Neural cell (in vitro differentiated cells): ENCODE measurements around the gene SHANK1.

Source experiments
- CTCF ChIP-seq: fragments of 450-650 bp; IDR thresholded peaks from 2 replicates; pipeline ENCODE4 v1.5.1; 2014; ENCODE audit warnings: antibody characterized with exemption, mild to moderate bottlenecking, moderate library complexity; ENCODE audit not compliant: poor library complexity, severe bottlenecking
- EP300 ChIP-seq: fragments of 450-650 bp; conservative IDR thresholded peaks from 2 replicates; pipeline ENCODE4 v1.6.1; 2014; ENCODE audit warnings: antibody characterized with exemption, mild to moderate bottlenecking, moderate library complexity; ENCODE audit not compliant: poor library complexity, severe bottlenecking
- EZH2 ChIP-seq: fragments of 200-600, 300-800 bp; shearing (Covaris generic), sonication (generic); IDR thresholded peaks from 2 replicates; pipeline ENCODE4 v1.6.1; 2014; ENCODE audit warnings: antibody characterized with exemption, low read length, borderline replicate concordance, mild to moderate bottlenecking; ENCODE audit not compliant: insufficient read depth, poor library complexity, severe bottlenecking
- POLR2AphosphoS5 ChIP-seq: IDR thresholded peaks from 2 replicates; pipeline ENCODE4 v1.6.1; 2012
- RAD21 ChIP-seq: fragments of 450-650 bp; conservative IDR thresholded peaks from 2 replicates; pipeline ENCODE4 v1.6.1; 2014; ENCODE audit warnings: antibody characterized with exemption, mild to moderate bottlenecking, moderate library complexity
- REST ChIP-seq: IDR thresholded peaks from 2 replicates; pipeline ENCODE4 v1.6.1; 2012; ENCODE audit warnings: borderline replicate concordance
- SMC3 ChIP-seq: fragments of 450-650 bp; conservative IDR thresholded peaks from 2 replicates; pipeline ENCODE4 v1.6.1; 2014; ENCODE audit warnings: antibody characterized with exemption, mild to moderate bottlenecking, moderate library complexity; ENCODE audit not compliant: poor library complexity
- TAF1 ChIP-seq: IDR thresholded peaks from 2 replicates; pipeline ENCODE4 v1.6.1; 2012; ENCODE audit warnings: low read depth

GRCh38 chr19:50719119-50719435 is 525 bp downstream of the SHANK1 start:
- no peak for TF ChIP-seq CTCF
- TF ChIP-seq EP300: no peak
- no peak for TF ChIP-seq POLR2AphosphoS5
- TF ChIP-seq EZH2: no peak
- TF ChIP-seq TAF1: no peak
- TF ChIP-seq SMC3: no peak
- TF ChIP-seq REST: no peak
- TF ChIP-seq RAD21: no peak
